Measurements from ENCODE around the gene RABGAP1L.
"Not testable (repeated sequence)": the region's sequence is repeated elsewhere in the genome, so short reads cannot be mapped to it uniquely, and the experiment has no call there.

The RABGAP1L gene

GRCh38 chr1:174247472-174247871 lies 88.2 kb downstream of the RABGAP1L start:
- DNase-seq = no peak

GRCh38 chr1:174248041-174248440 lies 88.7 kb downstream of the RABGAP1L start:
- DNase-seq = no peak

GRCh38 chr1:174256386-174256785 lies 97.1 kb downstream of the RABGAP1L start:
- DNase-seq = not testable (repeated sequence)

GRCh38 chr1:174258148-174258550 lies 98.8 kb downstream of the RABGAP1L start:
- no peak for DNase-seq

- no peak for DNase-seq
Measured at GRCh38 chr1:174262349-174263241, 103.3 kb downstream of the RABGAP1L start.

- DNase-seq = no peak
Measured at GRCh38 chr1:174265282-174265681, 106.0 kb downstream of the RABGAP1L start.

GRCh38 chr1:174266476-174266875 lies 107.2 kb downstream of the RABGAP1L start:
- no peak for DNase-seq

- no peak for DNase-seq
Measured at GRCh38 chr1:174266991-174267612, 107.8 kb downstream of the RABGAP1L start.

- DNase-seq = no peak
Measured at GRCh38 chr1:174269989-174270651, 110.8 kb downstream of the RABGAP1L start.

- no peak for DNase-seq
Measured at GRCh38 chr1:174273190-174273589, 113.9 kb downstream of the RABGAP1L start.

GRCh38 chr1:174273776-174274175 lies 114.5 kb downstream of the RABGAP1L start:
- DNase-seq = no peak

- DNase-seq = no peak
Measured at GRCh38 chr1:174274452-174274851, 115.1 kb downstream of the RABGAP1L start.

GRCh38 chr1:174274884-174275283 lies 115.6 kb downstream of the RABGAP1L start:
- DNase-seq = no peak

GRCh38 chr1:174276087-174276486 lies 116.8 kb downstream of the RABGAP1L start:
- no peak for DNase-seq

- no peak for DNase-seq
Measured at GRCh38 chr1:174284052-174284451, 124.7 kb downstream of the RABGAP1L start.

GRCh38 chr1:174286042-174286441 lies 126.7 kb downstream of the RABGAP1L start:
- DNase-seq = no peak

GRCh38 chr1:174289644-174290310 lies 130.5 kb downstream of the RABGAP1L start:
- no peak for DNase-seq

- no peak for DNase-seq
Measured at GRCh38 chr1:174291059-174291458, 131.7 kb downstream of the RABGAP1L start.

GRCh38 chr1:174296309-174296708 lies 137.0 kb downstream of the RABGAP1L start:
- DNase-seq = no peak

GRCh38 chr1:174297351-174297750 lies 138.0 kb downstream of the RABGAP1L start:
- DNase-seq = no peak

GRCh38 chr1:174301295-174302077 lies 142.2 kb downstream of the RABGAP1L start:
- no peak for DNase-seq

- no peak for DNase-seq
Measured at GRCh38 chr1:174308604-174309003, 149.3 kb downstream of the RABGAP1L start.

Measured in cortex of kidney (tissue), 1 donor.